Measurements from ENCODE around the gene TCEANC2.
"Not testable (repeated sequence)": the region's sequence is repeated elsewhere in the genome, so short reads cannot be mapped to it uniquely, and the experiment has no call there.

The TCEANC2 gene

GRCh38 chr1:54037476-54037875 is 15.9 kb upstream of the TCEANC2 start:
- no peak overlapping the region for H3K4me3 ChIP-seq
- no peaks in the 10 kb centered on the region for H3K4me1 ChIP-seq
- TF ChIP-seq CTCF (IDR thresholded peaks at IDR 0.05), result no peak
- intact Hi-C loops (cut with DNase I; ENCODE audit: low total_unique reads), result no loop called here
- no peaks in the 10 kb centered on the region for H3K27me3 ChIP-seq
- peaks cover 94 to 100% (median 97%) of the 10 kb centered on the region in 3 donors for H3K36me3 ChIP-seq
- H3K27ac ChIP-seq, result no peak overlapping the region
- no peak for DNase-seq
- no peaks in the 10 kb centered on the region for H3K9me3 ChIP-seq

GRCh38 chr1:54041806-54042205 is 11.6 kb upstream of the TCEANC2 start:
- H3K27me3 ChIP-seq, result no peaks in the 10 kb centered on the region

GRCh38 chr1:54045496-54045895 is 7.9 kb upstream of the TCEANC2 start:
- no peaks in the 10 kb centered on the region for H3K27me3 ChIP-seq
- peaks cover 0 to 48% (median 21%) of the 10 kb centered on the region in 4 donors for H3K4me1 ChIP-seq
- peaks cover 32 to 40% (median 34%) of the 10 kb centered on the region in 3 donors for H3K36me3 ChIP-seq
- no peak overlapping the region for H3K27ac ChIP-seq
- H3K9me3 ChIP-seq, result no peaks in the 10 kb centered on the region
- no peak for DNase-seq
- intact Hi-C loops (cut with DNase I; ENCODE audit: low total_unique reads), result no loop called here
- no peak overlapping the region for H3K4me3 ChIP-seq
- TF ChIP-seq CTCF (IDR thresholded peaks at IDR 0.05), result no peak

More at GRCh38 chr1:54041806-54042205, 11.6 kb upstream of the TCEANC2 start:
- H3K4me3 ChIP-seq, result no peak overlapping the region
- no peak overlapping the region for H3K27ac ChIP-seq
- no peaks in the 10 kb centered on the region for H3K9me3 ChIP-seq
- peaks cover 69 to 74% (median 69%) of the 10 kb centered on the region in 3 donors for H3K36me3 ChIP-seq
- TF ChIP-seq CTCF (IDR thresholded peaks at IDR 0.05), result no peak
- no peak for DNase-seq
- intact Hi-C loops (cut with DNase I; ENCODE audit: low total_unique reads), result no loop called here
- peaks cover 0 to 11% (median 0%) of the 10 kb centered on the region in 4 donors for H3K4me1 ChIP-seq

- H3K27me3 ChIP-seq, result no peaks in the 10 kb centered on the region
- no peak overlapping the region for H3K4me3 ChIP-seq
- H3K9me3 ChIP-seq, result no peaks in the 10 kb centered on the region
- DNase-seq, result no peak
- peaks cover 0 to 61% (median 33%) of the 10 kb centered on the region in 4 donors for H3K4me1 ChIP-seq
- H3K27ac ChIP-seq, result no peak overlapping the region
- intact Hi-C loops (cut with DNase I; ENCODE audit: low total_unique reads), result no loop called here
- TF ChIP-seq CTCF (IDR thresholded peaks at IDR 0.05), result no peak
- H3K36me3 ChIP-seq, result peaks cover 19 to 27% (median 21%) of the 10 kb centered on the region in 3 donors
Observed at GRCh38 chr1:54046671-54047383, 6.6 kb upstream of the TCEANC2 start.

- no peak overlapping the region for H3K27ac ChIP-seq
- no peak for TF ChIP-seq CTCF (IDR thresholded peaks at IDR 0.05)
- H3K4me1 ChIP-seq, result peaks cover 0 to 65% (median 34%) of the 10 kb centered on the region in 4 donors
- no peak overlapping the region for H3K4me3 ChIP-seq
- intact Hi-C loops (cut with DNase I; ENCODE audit: low total_unique reads), result no loop called here
- H3K36me3 ChIP-seq, result peaks cover 11 to 19% (median 13%) of the 10 kb centered on the region in 3 donors
- H3K9me3 ChIP-seq, result no peaks in the 10 kb centered on the region
- DNase-seq, result no peak
- H3K27me3 ChIP-seq, result no peaks in the 10 kb centered on the region
Observed at GRCh38 chr1:54047384-54048305, 5.8 kb upstream of the TCEANC2 start.

GRCh38 chr1:54050435-54050834 is 3.0 kb upstream of the TCEANC2 start:
- intact Hi-C loops (cut with DNase I; ENCODE audit: low total_unique reads), result not testable (repeated sequence)

More at GRCh38 chr1:54050435-54050834, 3.0 kb upstream of the TCEANC2 start:
- not testable (repeated sequence) for H3K9me3 ChIP-seq, H3K4me3 ChIP-seq, H3K36me3 ChIP-seq, H3K27ac ChIP-seq, H3K27me3 ChIP-seq, DNase-seq
- H3K4me1 ChIP-seq, result peaks cover 0 to 77% (median 34%) of the 10 kb centered on the region in 4 donors

Measured in tibial artery (tissue), 4 donors.